PFSK-1 (cell line): ENCODE measurements around the gene CRHBP.

Experiments
- FOXP2 ChIP-seq: optimal IDR thresholded peaks from 2 replicates; pipeline ENCODE3; 2011; ENCODE audit warnings: borderline replicate concordance, control low read depth, inconsistent platforms; ENCODE audit not compliant: insufficient read depth; ENCODE audit errors: extremely low read length, extremely low read depth
- POLR2AphosphoS5 ChIP-seq: IDR thresholded peaks from 2 replicates; pipeline ENCODE4 v1.6.1; 2012; ENCODE audit warnings: low read depth, mild to moderate bottlenecking, control low read depth, low read length, moderate library complexity
- TAF1 ChIP-seq: IDR thresholded peaks from 2 replicates; pipeline ENCODE4 v1.6.1; 2012; ENCODE audit warnings: low read length, control low read depth, borderline replicate concordance; ENCODE audit not compliant: insufficient read depth
- TF ChIP-seq, protein P1 (sequence below), 2 experiments: IDR thresholded peaks; 2 replicates each; pipeline versions ENCODE4 v1.6.1 to v1.8.0; 2011 to 2012; ENCODE audit warnings: low read depth in 2 of 2, low read length in 2 of 2, control low read depth in 1 of 2, inconsistent platforms in 1 of 2, mild to moderate bottlenecking in 1 of 2, moderate library complexity in 1 of 2; ENCODE audit not compliant: insufficient read depth in 1 of 2

DNA sequence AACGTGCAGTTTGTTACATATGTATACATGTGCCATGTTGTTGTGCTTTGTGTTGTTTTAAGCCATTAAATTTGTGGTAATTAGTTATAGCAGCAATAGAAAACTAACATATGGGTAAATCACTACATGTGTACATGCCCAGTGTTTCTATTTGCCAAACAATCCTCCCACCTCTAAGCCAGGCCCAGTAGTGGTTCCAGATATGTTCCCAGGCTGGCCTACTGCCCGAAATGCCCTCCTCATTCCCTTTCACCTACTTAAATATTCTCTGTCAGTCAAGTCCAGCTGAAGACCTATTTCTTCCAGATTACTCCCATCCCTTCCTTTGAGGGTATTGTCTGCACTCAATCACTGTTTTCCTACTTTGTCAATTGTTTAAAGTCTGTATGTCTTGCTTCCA is 53.3 kb downstream of the CRHBP start:
- TF ChIP-seq POLR2AphosphoS5, result no peak
- TF ChIP-seq TAF1, result no peak
- TF ChIP-seq FOXP2, result no peak
- TF ChIP-seq, protein P1, sequence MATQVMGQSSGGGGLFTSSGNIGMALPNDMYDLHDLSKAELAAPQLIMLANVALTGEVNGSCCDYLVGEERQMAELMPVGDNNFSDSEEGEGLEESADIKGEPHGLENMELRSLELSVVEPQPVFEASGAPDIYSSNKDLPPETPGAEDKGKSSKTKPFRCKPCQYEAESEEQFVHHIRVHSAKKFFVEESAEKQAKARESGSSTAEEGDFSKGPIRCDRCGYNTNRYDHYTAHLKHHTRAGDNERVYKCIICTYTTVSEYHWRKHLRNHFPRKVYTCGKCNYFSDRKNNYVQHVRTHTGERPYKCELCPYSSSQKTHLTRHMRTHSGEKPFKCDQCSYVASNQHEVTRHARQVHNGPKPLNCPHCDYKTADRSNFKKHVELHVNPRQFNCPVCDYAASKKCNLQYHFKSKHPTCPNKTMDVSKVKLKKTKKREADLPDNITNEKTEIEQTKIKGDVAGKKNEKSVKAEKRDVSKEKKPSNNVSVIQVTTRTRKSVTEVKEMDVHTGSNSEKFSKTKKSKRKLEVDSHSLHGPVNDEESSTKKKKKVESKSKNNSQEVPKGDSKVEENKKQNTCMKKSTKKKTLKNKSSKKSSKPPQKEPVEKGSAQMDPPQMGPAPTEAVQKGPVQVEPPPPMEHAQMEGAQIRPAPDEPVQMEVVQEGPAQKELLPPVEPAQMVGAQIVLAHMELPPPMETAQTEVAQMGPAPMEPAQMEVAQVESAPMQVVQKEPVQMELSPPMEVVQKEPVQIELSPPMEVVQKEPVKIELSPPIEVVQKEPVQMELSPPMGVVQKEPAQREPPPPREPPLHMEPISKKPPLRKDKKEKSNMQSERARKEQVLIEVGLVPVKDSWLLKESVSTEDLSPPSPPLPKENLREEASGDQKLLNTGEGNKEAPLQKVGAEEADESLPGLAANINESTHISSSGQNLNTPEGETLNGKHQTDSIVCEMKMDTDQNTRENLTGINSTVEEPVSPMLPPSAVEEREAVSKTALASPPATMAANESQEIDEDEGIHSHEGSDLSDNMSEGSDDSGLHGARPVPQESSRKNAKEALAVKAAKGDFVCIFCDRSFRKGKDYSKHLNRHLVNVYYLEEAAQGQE (IDR thresholded peaks at IDR 0.05; ENCODE audit: insufficient read depth in 1 of 2, low read depth in 2 of 2, low read length in 2 of 2), result no peak
